Activated CD4-positive, alpha-beta T cell treated with anti-CD3 and anti-CD28 coated beads for 48 hours (primary cell): ENCODE measurements around the gene LIMS1.
A peak's percentile ranks its signal among the peaks of the same experiment; 100 is the strongest.
"Not testable (repeated sequence)": the region's sequence is repeated elsewhere in the genome, so short reads cannot be mapped to it uniquely, and the experiment has no call there.

ENCODE experiments used
- DNase-seq: peaks from one replicate; pipeline ENCODE4 v3.0.0-alpha.2; 2020

The LIMS1 gene

GRCh38 chr2:108670282-108670681, 136.0 kb downstream of the LIMS1 start:
- DNase-seq = not testable (repeated sequence)

DNA sequence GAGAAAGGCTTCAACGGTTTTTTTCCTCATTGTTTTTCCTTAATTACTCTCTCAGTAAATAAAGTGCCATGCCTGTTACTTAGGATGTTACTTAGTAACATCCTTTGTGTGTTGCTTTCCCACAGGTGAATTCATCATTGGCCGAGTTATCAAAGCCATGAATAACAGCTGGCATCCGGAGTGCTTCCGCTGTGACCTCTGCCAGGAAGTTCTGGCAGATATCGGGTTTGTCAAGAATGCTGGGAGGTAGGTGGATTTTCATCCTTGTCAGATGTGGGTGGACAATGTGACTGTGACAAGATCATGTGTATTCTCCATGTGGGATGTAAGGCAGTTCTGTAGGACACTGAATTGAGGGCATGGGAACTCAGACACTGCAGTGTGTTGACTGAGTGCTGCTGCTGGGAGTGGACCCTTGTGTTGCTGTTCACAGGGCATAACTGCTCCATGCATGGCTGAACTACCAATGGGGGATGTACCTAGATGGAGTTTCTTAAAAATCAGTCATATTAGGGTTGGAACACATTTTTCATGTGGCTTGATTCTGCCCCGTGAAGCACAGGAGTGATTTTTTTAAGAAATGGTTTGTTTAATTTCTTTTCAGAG, 138.0 kb downstream of the LIMS1 start:
- not testable (repeated sequence) for DNase-seq

DNA sequence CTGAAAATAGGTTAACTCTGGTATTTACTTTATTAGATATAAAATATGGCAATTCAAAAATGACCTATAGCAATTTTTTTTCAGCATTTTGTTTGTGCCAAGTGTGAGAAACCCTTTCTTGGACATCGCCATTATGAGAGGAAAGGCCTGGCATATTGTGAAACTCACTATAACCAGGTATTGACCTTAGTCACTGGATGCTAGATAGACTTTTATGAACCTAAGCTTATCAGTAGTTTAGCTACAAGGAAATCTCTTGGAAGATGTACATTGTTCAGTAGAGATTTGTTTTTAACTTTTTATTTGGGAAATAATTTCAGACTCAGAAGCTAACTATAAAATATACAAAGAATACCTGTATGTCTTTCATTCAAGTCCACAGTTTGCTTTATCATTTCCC, 142.3 kb downstream of the LIMS1 start:
- DNase-seq = not testable (repeated sequence)

DNA sequence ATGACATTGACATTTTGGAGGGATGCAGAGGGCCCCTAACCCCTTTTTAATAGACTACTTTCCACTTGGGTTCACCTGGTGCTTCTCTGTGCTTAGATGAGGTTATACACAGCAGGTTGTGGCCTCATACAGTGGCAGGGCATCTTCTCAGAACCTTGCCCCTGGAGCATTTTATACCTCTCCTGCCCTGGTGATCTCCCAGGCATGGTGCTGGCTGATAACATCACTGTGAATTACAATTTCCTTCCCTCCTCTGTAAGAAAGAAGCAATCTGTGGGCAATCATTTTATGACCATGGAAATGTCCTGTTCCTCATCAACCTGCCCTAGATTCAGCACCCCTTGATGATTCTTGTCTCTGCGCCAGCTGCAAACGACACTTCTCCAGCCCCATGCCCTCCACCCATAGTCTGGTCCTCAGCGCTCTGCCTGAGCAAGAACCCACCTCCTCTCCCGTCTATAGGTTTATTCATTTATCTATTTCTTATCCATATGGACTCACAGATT, 143.0 kb downstream of the LIMS1 start:
- DNase-seq = not testable (repeated sequence)

- not testable (repeated sequence) for DNase-seq
These were observed 144.0 kb downstream of the LIMS1 start for GRCh38 chr2:108678198-108678651.

DNA sequence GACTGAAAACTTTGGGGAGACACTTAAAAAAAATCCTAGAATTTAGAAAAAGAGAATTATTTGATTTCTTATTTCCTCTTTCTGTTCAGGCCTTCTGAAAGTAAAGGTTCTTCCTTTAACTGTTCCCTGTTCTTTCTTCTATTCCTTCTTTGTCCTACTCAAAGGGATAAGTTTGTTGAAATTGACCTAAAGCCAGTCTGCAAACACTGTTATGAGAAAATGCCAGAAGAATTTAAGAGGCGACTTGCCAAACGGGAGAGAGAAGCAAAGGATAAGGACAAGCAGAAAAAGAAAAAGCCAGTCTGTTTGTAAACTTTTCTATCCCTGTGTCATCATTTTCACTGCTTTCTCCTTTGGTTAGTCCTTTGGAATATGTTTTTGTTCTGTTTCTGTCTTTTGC, 146.5 kb downstream of the LIMS1 start:
- not testable (repeated sequence) for DNase-seq

DNA sequence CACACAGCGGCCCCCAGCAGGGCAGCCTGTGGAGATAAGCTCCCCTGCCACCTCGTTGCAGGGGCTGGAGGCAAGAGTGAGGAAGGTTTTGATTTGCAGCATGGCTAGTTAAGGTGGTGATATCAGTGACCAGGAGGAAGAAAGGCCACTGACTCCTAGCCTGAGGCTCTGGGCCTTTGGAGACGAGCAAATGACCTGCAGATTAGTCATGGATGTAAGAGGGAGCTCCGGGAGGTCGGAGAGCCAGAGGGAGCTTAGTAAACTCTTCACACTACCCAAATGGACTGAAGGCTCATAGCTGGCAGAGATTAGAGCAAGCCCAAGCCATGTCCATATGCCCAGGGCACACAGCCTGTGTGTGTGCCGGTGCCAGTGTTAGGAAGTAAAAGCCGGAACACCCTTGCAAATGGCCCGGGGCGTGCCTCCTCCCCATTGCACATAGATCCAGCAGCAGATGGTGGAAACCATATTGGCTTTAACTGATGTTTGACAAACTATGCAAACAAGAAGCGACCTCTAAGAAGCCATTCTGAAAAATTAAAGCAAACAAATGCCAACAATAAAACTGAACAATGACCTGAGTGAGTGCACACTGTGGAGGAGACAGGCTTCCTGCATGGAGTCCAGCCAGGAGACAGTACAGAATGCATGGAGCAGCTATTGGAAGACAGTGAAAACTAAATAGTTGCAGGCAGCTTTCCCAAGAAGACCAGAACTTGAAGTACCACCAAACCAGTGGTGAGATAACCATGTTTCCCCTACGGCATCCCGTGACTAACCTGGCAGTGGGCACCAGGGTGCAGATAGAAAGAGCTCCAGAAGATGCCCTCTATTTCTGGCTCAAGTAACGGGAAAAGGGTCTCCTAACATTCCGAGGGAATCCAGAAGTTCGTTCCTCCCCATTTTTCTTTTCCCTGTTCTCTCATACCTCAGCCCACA, 154.8 kb downstream of the LIMS1 start:
- DNase-seq = not testable (repeated sequence)

DNA sequence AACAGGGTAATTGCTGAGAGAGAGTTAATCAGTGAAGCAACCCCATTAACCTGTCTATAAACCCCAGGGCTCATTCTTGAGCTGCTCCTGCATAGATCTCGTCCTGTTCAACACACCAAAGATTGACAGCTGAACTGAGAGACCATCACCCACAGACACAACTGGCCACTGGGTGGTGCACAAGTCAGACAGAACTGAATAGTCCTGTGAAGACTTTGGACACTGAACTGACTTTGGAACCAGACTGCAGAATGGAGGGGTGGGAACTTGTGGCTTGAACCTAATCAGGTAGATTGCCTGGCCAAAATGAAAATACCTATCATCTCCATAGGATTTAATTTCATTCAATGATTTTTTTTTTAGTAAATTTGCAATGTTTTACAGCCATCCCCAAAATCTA, 155.7 kb downstream of the LIMS1 start:
- not testable (repeated sequence) for DNase-seq

- DNase-seq = no peak
These were observed 157.2 kb downstream of the LIMS1 start for GRCh38 chr2:108691447-108691846.

GRCh38 chr2:108701208-108701607, 166.9 kb downstream of the LIMS1 start:
- DNase-seq = no peak

DNA sequence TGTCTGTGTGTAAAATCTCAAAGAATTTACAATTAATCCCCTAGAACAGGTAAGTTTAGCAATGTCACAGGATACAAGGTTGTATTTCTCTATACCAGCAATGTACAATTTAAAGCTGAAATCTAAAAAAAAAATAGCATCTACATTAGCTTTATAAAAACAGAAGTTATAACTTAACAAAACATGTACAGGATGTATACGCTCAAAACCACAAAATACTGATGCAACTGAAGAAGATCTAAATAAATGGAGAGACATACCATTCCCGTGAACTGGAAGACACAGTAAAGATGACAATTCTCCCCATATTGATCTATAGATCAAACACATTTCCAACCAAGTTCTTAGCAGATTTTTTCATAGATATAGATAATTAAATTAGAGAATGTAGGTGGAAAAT, 167.5 kb downstream of the LIMS1 start:
- no peak for DNase-seq

GRCh38 chr2:108704871-108705270, 170.6 kb downstream of the LIMS1 start:
- no peak for DNase-seq

GRCh38 chr2:108707300-108707699, 173.0 kb downstream of the LIMS1 start:
- DNase-seq = no peak

GRCh38 chr2:108716971-108717370, 182.7 kb downstream of the LIMS1 start:
- not testable (repeated sequence) for DNase-seq

DNA sequence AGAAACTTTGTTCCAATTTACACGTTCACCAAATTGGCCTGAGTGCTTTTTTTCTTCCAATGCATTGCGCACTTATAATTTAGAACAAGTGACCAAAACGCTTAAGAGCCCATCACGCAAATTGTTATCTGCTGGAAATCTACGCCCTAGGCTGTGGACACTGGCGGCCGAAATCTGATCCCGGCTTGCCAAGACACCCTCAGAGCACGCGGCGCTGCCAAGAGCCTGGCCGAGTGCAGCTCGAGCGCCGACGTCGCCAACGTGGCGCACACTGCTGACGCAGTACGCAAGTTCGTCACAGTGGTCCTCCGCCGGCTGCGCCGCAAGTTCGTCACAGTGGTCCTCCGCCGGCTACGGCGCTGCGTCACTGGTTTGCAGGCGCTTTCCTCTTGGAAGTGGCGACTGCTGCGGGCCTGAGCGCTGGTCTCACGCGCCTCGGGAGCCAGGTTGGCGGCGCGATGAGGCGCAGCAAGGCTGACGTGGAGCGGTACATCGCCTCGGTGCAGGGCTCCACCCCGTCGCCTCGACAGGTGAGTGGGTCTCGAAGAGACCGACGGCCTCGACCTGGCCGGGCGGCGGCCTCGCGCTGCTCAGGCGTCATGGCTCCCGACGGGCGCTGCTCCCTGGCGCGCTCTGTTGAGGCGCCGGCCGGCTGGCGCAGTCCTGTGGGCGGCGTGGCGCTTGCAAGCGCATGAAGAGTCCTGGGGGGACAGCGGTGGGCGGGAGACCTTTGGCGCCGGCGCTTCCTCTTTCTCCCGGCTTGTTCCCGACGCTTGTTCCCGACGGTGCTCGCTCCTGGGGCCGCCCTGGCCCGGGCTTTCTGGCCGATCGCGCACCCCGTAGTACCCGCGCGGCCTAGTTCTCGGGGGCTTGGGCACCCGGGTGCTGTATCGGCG, 185.1 kb downstream of the LIMS1 start, which contains the start of gene RANBP2:
Gene RANBP2 (plus strand): TSS at position 334 of the 896 bp plus-strand sequence. CDS start 125 bp downstream, at position 459.
- DNase-seq = peak; percentile 96

DNA sequence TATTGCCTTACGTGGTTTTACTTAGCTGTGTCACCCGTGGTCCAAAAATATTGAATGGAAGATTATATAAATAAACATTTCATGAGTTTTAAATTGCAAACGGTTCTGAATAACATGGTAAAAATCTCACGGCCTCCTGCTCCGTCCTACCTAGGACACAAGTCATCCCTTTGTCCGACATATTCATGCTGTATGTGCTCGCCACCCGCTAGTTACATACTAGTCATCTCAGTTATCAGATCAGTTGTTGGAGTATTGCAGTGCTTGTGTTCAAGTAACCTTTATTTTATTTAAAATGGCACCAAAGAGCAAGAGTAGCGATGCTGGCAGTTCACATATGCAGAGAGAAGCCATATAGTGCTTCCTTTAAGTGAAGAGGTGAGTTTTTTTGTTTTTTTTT, 191.8 kb downstream of the LIMS1 start:
- not testable (repeated sequence) for DNase-seq

DNA sequence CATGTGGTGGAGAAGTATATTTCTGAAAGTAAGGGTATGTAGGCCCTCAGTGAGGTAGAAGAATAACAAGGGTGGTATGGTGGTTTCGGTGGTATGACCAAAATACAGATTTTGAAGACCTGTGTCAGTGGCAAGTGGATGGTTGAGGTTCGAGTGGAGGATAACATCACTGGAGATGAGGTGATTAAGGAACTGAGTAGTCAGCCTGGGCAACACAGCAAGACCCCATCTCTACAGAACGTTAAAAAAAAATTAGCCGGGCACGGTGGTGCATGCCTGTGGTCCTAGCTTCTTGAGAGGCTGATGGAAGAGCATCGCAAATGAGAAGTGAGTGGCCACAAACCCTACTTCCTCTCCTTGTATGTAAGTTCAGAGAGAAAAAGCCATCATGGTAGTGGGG, 200.4 kb downstream of the LIMS1 start:
- DNase-seq = not testable (repeated sequence)
